Adrenal gland (tissue), 5 donors: ENCODE results near the gene ARHGAP35.

ENCODE experiments used
- CTCF ChIP-seq, 6 experiments: fragments of 450-650 bp in 4 of 6; fragments of 200-600 bp in 2 of 6; sonication (generic) in 1 of 6; IDR thresholded peaks; 1 replicate in 5 of 6; 2 replicates in 1 of 6; pipeline versions ENCODE4 v1.5.1 to v1.8.0; 2016 to 2021; ENCODE audit warnings: antibody characterized with exemption in 6 of 6, mild to moderate bottlenecking in 2 of 6, moderate library complexity in 1 of 6
- POLR2A ChIP-seq, 2 donors: fragments of 450-650 bp; IDR thresholded peaks; one replicate each; pipeline ENCODE4 v1.6.1; 2017; ENCODE audit warnings: antibody characterized with exemption in 2 of 2, mild to moderate bottlenecking in 2 of 2, moderate library complexity in 1 of 2
- donor health status: DM: no; HTN: no; CAD: no.

- TF ChIP-seq CTCF (IDR thresholded peaks at IDR 0.05) = no peak
- no peak for TF ChIP-seq POLR2A (IDR thresholded peaks at IDR 0.05)
These were observed 13.3 kb upstream of the ARHGAP35 start for GRCh38 chr19:46847528-46847927.
